GM12891 (cell line): ENCODE data around the gene PLAU.
"Not testable (repeated sequence)": the region's sequence is repeated elsewhere in the genome, so short reads cannot be mapped to it uniquely, and the experiment has no call there.

Source experiments
- DNase-seq: peaks from one replicate; pipeline ENCODE4 v3.0.0; 2011; ENCODE audit warnings: low spot score; ENCODE audit not compliant: insufficient read length
- FAIRE-seq: peaks from 2 replicates; lab custom pipeline; 2011; peaks lifted over from hg19 to GRCh38; lab: Jason Lieb, UNC
- PAX5 ChIP-seq: IDR thresholded peaks from 2 replicates; pipeline ENCODE4 v1.6.1; 2011; ENCODE audit warnings: low read length, moderate library complexity, mild to moderate bottlenecking; ENCODE audit not compliant: insufficient read depth, severe bottlenecking
- POLR2A ChIP-seq: IDR thresholded peaks from 2 replicates; pipeline ENCODE4 v1.6.1; 2011; ENCODE audit warnings: low read depth, low read length, control low read depth
- POLR2AphosphoS5 ChIP-seq: IDR thresholded peaks from 2 replicates; pipeline ENCODE4 v1.6.1; 2011; ENCODE audit warnings: low read depth, low read length, control low read depth
- POU2F2 ChIP-seq: IDR thresholded peaks from 2 replicates; pipeline ENCODE4 v1.6.1; 2011; ENCODE audit warnings: low read depth, mild to moderate bottlenecking, control low read depth, low read length, moderate library complexity
- SPI1 ChIP-seq: IDR thresholded peaks from 2 replicates; pipeline ENCODE4 v1.6.1; 2011; ENCODE audit warnings: low read depth, low read length, control low read depth
- TAF1 ChIP-seq: IDR thresholded peaks from 2 replicates; pipeline ENCODE4 v1.6.1; 2011; ENCODE audit warnings: low read depth, low read length, control low read depth

The PLAU gene

DNA sequence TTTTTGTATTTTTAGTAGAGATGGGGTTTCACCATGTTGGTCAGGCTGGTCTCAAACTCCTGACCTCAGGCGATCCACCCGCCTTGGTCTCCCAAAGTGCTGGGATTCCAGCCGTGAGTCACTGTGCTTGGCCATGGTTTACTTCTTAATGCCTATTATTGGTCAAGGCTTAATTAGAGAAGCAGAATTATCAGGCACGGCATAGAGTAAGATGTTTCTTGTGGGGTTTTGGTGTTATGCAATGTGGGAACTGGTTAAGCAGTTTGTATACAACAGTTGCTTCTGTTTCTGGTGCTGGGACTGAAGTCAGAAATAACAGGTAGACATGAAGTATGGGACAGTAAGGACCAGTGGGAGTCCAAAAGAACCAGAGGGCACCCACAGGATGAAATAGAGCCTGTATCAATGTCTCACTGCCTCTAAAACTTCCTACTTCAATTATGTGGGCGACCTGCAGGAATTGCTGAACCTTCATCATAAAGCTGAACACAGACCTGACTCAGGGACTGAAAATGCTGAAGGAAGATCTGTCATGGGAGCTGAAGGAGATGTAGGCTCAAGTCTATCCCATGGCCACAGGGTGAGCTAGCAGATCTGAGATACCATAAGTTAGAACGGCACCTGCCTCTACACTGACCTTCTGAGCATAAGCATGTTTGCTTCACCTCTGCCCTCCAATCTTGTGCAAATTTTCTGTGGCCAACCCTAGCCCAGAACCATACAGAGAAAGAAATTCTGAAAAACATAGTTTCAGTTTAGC lies 48.7 kb downstream of the PLAU start:
- DNase-seq (no peak), FAIRE-seq (peak; percentile 66)
- TF ChIP-seq SPI1 (no peak), POU2F2 (no peak), PAX5 (no peak), POLR2AphosphoS5 (no peak), TAF1 (no peak), POLR2A (no peak)

DNA sequence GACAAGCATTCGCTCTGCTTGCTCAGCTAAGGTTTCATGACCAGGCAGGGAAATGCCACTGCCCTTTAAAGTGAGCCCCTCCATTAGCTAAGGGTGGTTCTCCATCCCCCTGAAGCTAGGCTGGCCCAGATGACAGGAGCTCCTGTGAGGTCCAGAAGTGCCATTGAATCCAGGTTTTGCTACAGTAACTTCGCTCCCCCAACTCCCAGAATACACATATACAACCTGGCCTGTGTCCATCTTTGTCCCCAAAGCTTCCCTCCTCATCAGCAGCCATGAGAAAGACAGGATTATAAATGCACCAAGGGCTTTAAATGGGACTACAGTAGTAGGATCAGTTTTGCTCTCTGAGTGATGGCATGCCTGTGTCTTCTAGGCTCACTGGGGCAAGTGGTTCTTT lies 51.5 kb downstream of the PLAU start:
- no peak for FAIRE-seq
- no peak for TF ChIP-seq POU2F2
- TF ChIP-seq POLR2A: no peak
- no peak for TF ChIP-seq SPI1
- TF ChIP-seq PAX5: no peak
- TF ChIP-seq POLR2AphosphoS5: no peak
- TF ChIP-seq TAF1: no peak

DNA sequence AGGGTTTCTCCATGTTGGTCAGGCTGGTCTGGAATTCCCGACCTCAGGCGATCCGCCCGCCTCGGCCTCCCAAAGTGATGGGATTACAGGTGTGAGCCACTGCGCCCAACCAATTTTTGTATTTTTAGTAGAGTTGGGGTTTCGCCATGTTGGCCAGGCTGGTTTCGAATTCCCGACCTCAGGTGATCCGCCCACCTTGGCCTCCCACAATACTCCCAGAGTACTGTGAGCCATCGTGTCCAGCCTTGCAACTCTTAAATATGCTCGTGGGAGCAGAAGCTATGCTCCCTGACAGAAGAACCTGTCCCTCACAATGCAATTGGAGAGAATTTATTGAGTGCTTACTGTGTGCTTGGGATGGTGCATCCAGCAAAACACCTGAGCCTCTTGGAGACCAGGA lies 52.6 kb downstream of the PLAU start:
- not testable (repeated sequence) for FAIRE-seq, DNase-seq

More for the DNA sequence above, 51.5 kb downstream of the PLAU start:
- no peak for DNase-seq

DNA sequence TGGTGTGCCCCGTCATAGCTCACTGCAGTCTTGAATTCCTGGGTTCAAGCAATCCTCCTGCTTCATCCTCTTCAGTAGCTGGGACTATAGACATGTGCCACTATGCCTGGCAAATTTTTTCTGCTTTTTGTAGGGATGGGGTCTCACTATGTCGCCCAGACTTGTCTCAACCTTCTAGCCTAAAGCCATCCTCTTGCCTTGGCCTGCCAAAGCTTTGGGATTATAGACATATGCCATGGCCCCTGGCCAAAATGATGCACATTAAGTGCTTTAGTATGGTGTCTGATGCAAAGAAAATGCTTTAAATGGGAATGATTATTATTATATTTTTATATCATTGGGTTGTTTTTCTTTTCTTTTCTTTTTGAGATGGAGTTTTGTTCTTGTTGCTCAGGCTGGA lies 53.8 kb downstream of the PLAU start:
- no peak for TF ChIP-seq PAX5
- TF ChIP-seq TAF1: no peak
- TF ChIP-seq POLR2A: no peak
- no peak for TF ChIP-seq POLR2AphosphoS5
- TF ChIP-seq SPI1: no peak
- TF ChIP-seq POU2F2: no peak
- FAIRE-seq (no peak), DNase-seq (no peak)

DNA sequence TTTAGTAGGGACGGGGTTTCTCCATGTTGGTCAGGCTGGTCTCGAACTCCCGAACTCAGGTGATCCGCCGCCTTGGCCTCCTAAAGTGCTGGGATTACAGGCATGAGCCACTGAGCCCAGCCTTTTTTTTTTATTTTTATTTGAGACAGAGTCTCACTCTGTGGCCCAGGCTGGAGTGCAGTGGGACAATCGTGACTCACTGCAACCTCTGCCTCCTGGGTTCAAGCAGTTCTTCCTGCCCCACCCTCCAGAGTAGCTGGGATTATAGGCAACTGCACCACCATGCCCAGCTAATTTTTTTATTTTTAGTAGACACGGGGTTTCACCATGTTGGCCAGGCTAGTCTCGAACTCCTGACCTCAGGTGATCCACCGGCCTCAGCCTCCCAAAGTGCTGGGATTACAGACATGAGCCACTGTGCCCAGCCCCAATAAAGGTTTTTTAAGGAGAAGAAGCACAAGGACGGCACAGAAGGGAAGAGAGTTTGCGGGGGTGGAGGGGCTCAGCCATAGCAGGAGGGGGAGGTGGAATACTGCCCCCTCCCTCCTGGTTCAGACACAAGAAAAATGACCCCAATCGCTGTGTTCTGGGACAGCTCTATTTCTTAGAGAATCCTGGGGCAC lies 54.4 kb downstream of the PLAU start:
- DNase-seq, FAIRE-seq: not testable (repeated sequence)

DNA sequence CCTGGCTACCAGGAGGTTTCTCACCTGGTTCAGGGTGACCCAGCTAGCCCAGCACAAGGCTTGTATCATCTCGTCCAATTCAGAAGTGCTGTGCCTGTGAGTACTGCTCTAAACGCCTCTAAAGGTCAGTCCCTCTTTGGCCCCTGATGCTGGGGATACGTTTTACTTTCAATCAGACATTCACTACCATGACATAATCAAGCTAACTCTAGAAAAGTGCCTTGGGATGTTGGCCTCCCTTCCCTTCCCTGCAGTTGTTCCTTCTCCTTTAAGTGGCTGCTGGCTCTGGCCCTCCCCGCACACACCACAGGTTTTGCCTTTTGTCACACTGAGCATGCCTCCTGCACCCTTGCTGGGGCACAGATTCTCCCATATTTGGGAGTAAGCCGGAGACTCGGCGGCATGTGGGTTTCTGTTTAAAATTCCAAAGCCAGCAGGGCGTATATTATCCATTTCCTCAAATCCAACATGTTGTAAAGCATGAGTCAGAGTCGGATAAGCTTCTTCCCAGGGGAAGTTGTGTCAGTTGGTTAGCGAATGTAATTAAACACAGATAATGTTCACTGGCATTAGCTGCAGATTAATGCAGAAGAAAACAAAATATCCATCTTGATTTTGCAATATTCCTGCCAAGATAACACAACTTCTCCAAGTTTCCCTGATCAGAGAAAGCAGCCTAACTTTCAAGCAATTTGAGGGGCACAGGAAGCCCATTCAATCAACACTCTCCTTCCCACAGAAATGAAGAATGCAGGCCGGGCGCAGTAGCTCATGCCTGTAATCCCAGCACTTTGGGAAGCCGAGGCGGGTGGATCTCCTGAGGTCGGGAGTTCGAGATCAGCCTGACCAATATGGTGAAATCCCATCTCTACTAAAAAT lies 55.2 kb downstream of the PLAU start:
- no peak for DNase-seq
- no peak for TF ChIP-seq POLR2AphosphoS5
- no peak for TF ChIP-seq POLR2A
- TF ChIP-seq SPI1: no peak
- no peak for TF ChIP-seq TAF1
- TF ChIP-seq PAX5: no peak
- no peak for TF ChIP-seq POU2F2
- no peak for FAIRE-seq

DNA sequence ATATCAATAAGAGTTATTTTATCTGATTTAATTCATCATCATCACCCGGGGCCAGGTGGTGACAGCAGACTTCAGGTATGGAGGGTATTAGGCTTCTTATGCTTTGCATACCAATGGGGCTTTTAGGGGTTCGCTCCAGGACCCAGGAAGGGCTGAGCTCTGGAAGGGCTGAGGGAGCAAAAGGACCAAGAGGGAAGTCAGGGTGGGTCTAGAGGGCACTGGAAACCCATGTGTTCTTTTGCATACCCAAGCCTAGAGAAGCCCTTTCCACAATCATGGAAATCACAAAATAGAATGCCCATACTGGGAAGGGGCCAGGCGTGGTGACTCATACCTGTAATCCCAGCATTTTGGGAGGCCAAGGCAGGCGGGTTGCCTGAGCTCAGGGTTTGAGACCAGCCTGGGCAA lies 56.1 kb downstream of the PLAU start:
- TF ChIP-seq PAX5: no peak
- no peak for TF ChIP-seq TAF1
- TF ChIP-seq POLR2AphosphoS5: no peak
- TF ChIP-seq SPI1: no peak
- no peak for TF ChIP-seq POLR2A
- TF ChIP-seq POU2F2: no peak

More for the DNA sequence above, 56.1 kb downstream of the PLAU start:
- no peak for DNase-seq
- FAIRE-seq: no peak
